ENCODE results near the gene OR14I1.
A peak's percentile ranks its signal among the peaks of the same experiment; 100 is the strongest.
"Not testable (repeated sequence)": the region's sequence is repeated elsewhere in the genome, so short reads cannot be mapped to it uniquely, and the experiment has no call there.

The OR14I1 gene

GRCh38 chr1:248686815-248687214 is 15.8 kb downstream of the OR14I1 start:
- peak in 3 of 4 experiments; percentile 16 to 24 (median 16) for DNase-seq

DNA sequence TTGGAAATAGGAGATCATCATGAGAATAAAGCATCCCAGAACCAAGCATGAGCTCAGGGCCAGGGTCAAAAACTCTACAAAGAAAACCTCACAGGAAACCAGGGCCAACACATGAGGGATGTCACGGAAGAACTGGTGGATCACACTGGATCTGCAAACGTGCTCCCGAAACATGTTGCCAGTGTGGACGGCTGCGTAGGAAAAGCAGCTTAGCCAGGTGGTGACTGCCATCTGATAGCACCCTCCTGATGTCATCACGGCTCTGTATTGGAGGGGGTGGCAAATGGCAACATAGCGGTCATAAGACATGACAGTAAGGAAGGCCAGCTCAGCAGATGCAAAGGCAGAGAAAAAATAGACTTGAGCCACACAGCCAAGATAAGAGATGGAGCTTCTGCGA is 20.9 kb downstream of the OR14I1 start:
- no peak for DNase-seq

DNA sequence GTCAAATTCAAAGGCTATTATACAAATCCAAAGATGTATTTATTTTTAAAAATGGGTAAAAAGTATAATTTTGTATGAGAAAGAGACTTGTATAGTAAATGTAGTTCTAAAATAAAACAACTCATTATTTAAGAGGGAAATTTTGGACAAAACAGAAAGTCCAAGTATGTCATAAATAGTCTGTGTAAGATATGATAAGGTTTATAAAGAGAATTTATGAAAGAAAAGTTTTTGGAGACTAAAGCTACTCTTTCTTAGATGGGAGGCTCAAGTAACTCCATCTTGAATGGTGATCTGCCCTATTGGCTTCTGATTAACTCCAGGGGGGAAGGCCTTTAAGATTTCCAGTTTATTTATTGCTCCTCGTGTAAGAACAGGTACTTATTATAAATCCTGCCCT is 32.6 kb downstream of the OR14I1 start:
- DNase-seq = no peak

GRCh38 chr1:248663453-248664328 is 38.9 kb downstream of the OR14I1 start:
- not testable (repeated sequence) for DNase-seq

- DNase-seq = not testable (repeated sequence)
These were observed 45.8 kb downstream of the OR14I1 start for GRCh38 chr1:248656797-248657196.

GRCh38 chr1:248655354-248655753 is 47.2 kb downstream of the OR14I1 start, which contains the start of gene OR2T27:
TSS of gene OR2T27 (minus strand) at chr1:248655528. CDS start at chr1:248650884, 4,644 bp downstream.
- DNase-seq = not testable (repeated sequence)

Data from suppressor macrophage (primary cell).